Panc1 (cell line): Measurements from ENCODE around the gene NUDT4B.
"Not testable (repeated sequence)": the region's sequence is repeated elsewhere in the genome, so short reads cannot be mapped to it uniquely, and the experiment has no call there.

Experiments
- CTCF ChIP-seq: fragments of 450-650 bp; IDR thresholded peaks from 2 replicates; pipeline ENCODE4 v1.5.1; 2017; ENCODE audit warnings: mild to moderate bottlenecking
- POLR2AphosphoS5 ChIP-seq: IDR thresholded peaks from 2 replicates; pipeline ENCODE4 v1.6.1; 2012; ENCODE audit warnings: mild to moderate bottlenecking, low read depth, low read length, moderate library complexity
- REST ChIP-seq, 2 experiments: IDR thresholded peaks; 2 replicates each; pipeline ENCODE4 v1.6.1; 2011 to 2012; ENCODE audit warnings: low read depth in 2 of 2, control low read depth in 1 of 2, low read length in 1 of 2, mild to moderate bottlenecking in 1 of 2, moderate library complexity in 1 of 2; ENCODE audit not compliant: insufficient read depth in 1 of 2
- SIN3A ChIP-seq: IDR thresholded peaks from 2 replicates; pipeline ENCODE4 v1.6.1; 2012; ENCODE audit warnings: low read depth, mild to moderate bottlenecking, low read length, moderate library complexity, borderline replicate concordance; ENCODE audit not compliant: insufficient read depth

- TF ChIP-seq CTCF; SIN3A; POLR2AphosphoS5; REST (IDR thresholded peaks at IDR 0.05; ENCODE audit: insufficient read depth in 1 of 2, low read depth in 2 of 2, low read length in 1 of 2): not testable (repeated sequence)
Measured at GRCh38 chr1:148702242-148702641, 46.3 kb upstream of the NUDT4B start.
